HEK293T (cell line): Measurements from ENCODE around the gene FHL3.

ENCODE experiments used
- BHLHE40 ChIP-seq: fragments of 450-650 bp; IDR thresholded peaks from 2 replicates; pipeline ENCODE4 v1.6.1; 2016; ENCODE audit warnings: mild to moderate bottlenecking, moderate library complexity, borderline replicate concordance
- CTBP1 ChIP-seq: fragments of 450-650 bp; IDR thresholded peaks from 2 replicates; pipeline ENCODE4 v1.6.1; 2016; ENCODE audit warnings: borderline replicate concordance
- FOXA1 ChIP-seq: fragments of 450-650 bp; IDR thresholded peaks from 2 replicates; pipeline ENCODE4 v1.6.1; 2016; ENCODE audit warnings: mild to moderate bottlenecking
- FOXM1 ChIP-seq: fragments of 450-650 bp; IDR thresholded peaks from 2 replicates; pipeline ENCODE4 v1.6.1; 2017; ENCODE audit warnings: mild to moderate bottlenecking, borderline replicate concordance
- HDGF ChIP-seq: fragments of 450-650 bp; IDR thresholded peaks from 2 replicates; pipeline ENCODE4 v1.6.1; 2017; ENCODE audit warnings: antibody characterized with exemption, borderline replicate concordance
- NFRKB ChIP-seq: fragments of 450-650 bp; IDR thresholded peaks from 2 replicates; pipeline ENCODE4 v1.6.1; 2016; ENCODE audit warnings: mild to moderate bottlenecking, moderate library complexity
- PKNOX1 ChIP-seq: fragments of 450-650 bp; IDR thresholded peaks from 2 replicates; pipeline ENCODE4 v1.6.1; 2016
- SUZ12 ChIP-seq: fragments of 450-650 bp; IDR thresholded peaks from 2 replicates; pipeline ENCODE4 v1.6.1; 2016; ENCODE audit warnings: mild to moderate bottlenecking
- TARDBP ChIP-seq: fragments of 450-650 bp; IDR thresholded peaks from 2 replicates; pipeline ENCODE4 v1.6.1; 2016
- ZNF384 ChIP-seq: fragments of 450-650 bp; IDR thresholded peaks from 2 replicates; pipeline ENCODE4 v1.6.1; 2016

GRCh38 chr1:37948166-37948565 lies 57.1 kb downstream of the FHL3 start:
- TF ChIP-seq ZNF384 (no peak), HDGF (no peak), NFRKB (no peak), TARDBP (no peak), PKNOX1 (no peak), FOXM1 (no peak), BHLHE40 (no peak), FOXA1 (no peak), CTBP1 (no peak), SUZ12 (no peak)
